H1 (cell line): ENCODE data around the gene UMODL1. TPM values are rescaled to one million over a fixed set of nuclear protein-coding genes. Genes with fewer than 3 reads are reported as not detected.
A peak's percentile ranks its signal among the peaks of the same experiment; 100 is the strongest.

Source experiments
- CTCF ChIA-PET: fragments of 300-600 bp; sonication (Branson Sonifier 250); formaldehyde crosslinking; loops from one replicate; lab custom pipeline; 2021; ENCODE audit not compliant: partially characterized antibody; lab: Charles Lee
- POLR2A ChIA-PET: fragments of 300-600 bp; sonication (Branson Sonifier 250); formaldehyde crosslinking; loops from one replicate; lab custom pipeline; 2021; ENCODE audit warnings: inconsistent platforms; ENCODE audit not compliant: partially characterized antibody; lab: Charles Lee
- DNase-seq, 2 experiments: peaks; one replicate each; pipeline versions ENCODE4 v3.0.0 to v3.0.0-alpha.2; 2010 to 2022; ENCODE audit warnings: low spot score in 2 of 2, low read depth in 1 of 2, mixed read lengths in 1 of 2
- FAIRE-seq: peaks from 2 replicates; lab custom pipeline; 2011; peaks lifted over from hg19 to GRCh38; lab: Jason Lieb, UNC
- H2AFZ ChIP-seq: 2 replicates; pipeline ENCODE4 v1.8.1; 2012; ENCODE audit warnings: low read length, inconsistent platforms
- H2AK5ac ChIP-seq: 2 replicates; pipeline ENCODE4 v1.6.1; 2013; ENCODE audit warnings: low read depth, low read length
- H2BK120ac ChIP-seq: replicated peaks from 2 replicates; pipeline ENCODE3; 2013; ENCODE audit warnings: low read depth, low read length, inconsistent platforms
- H2BK12ac ChIP-seq: 2 replicates; pipeline ENCODE4 v1.6.1; 2013; ENCODE audit warnings: low read depth, low read length
- H2BK15ac ChIP-seq: 2 replicates; pipeline ENCODE4 v1.6.1; 2013; ENCODE audit warnings: low read length
- H2BK20ac ChIP-seq: 2 replicates; pipeline ENCODE4 v1.6.1; 2013; ENCODE audit warnings: low read length
- H2BK5ac ChIP-seq: 2 replicates; pipeline ENCODE4 v1.6.1; 2013; ENCODE audit warnings: low read depth, low read length
- H3K14ac ChIP-seq: 2 replicates; pipeline ENCODE4 v1.6.1; 2013; ENCODE audit warnings: inconsistent platforms; ENCODE audit not compliant: insufficient read length
- H3K18ac ChIP-seq: 2 replicates; pipeline ENCODE4 v1.6.1; 2013; ENCODE audit warnings: low read length; ENCODE audit errors: extremely low read depth
- H3K23ac ChIP-seq: 2 replicates; pipeline ENCODE4 v1.6.1; 2013; ENCODE audit warnings: inconsistent platforms; ENCODE audit not compliant: insufficient read length
- H3K23me2 ChIP-seq: 2 replicates; pipeline ENCODE4 v1.6.1; 2013; ENCODE audit warnings: low read depth, low read length
- H3K27ac ChIP-seq: 2 replicates; pipeline ENCODE4 v1.6.1; 2011; ENCODE audit warnings: low read depth, low read length, inconsistent platforms
- H3K27me3 ChIP-seq, 4 experiments: replicated peaks in 1 of 4; 1 replicate in 1 of 4; 2 replicates in 3 of 4; pipeline versions ENCODE4 v1.6.1 to v1.8.1; 2011 to 2013; ENCODE audit warnings: low read length in 3 of 4, mild to moderate bottlenecking in 3 of 4, inconsistent platforms in 2 of 4, mixed read lengths in 2 of 4, moderate library complexity in 1 of 4; ENCODE audit not compliant: control insufficient read depth in 3 of 4, insufficient read depth in 3 of 4; ENCODE audit errors: extremely low read depth in 1 of 4
- H3K36me3 ChIP-seq, 4 experiments: 2 replicates each; pipeline versions ENCODE4 v1.6.1 to v1.8.1; 2011 to 2013; ENCODE audit warnings: mild to moderate bottlenecking in 4 of 4, low read length in 3 of 4, moderate library complexity in 2 of 4, control low read depth in 1 of 4, inconsistent platforms in 1 of 4; ENCODE audit not compliant: insufficient read depth in 4 of 4, control insufficient read depth in 2 of 4
- H3K4ac ChIP-seq: replicated peaks from 2 replicates; pipeline ENCODE3; 2013; ENCODE audit warnings: low read length, low read depth, mixed read lengths, inconsistent platforms; ENCODE audit not compliant: insufficient read length
- H3K4me1 ChIP-seq, 4 experiments: replicated peaks in 1 of 4; 1 replicate in 1 of 4; 2 replicates in 3 of 4; pipeline versions ENCODE4 v1.6.1 to v1.8.1; 2011 to 2013; ENCODE audit warnings: low read length in 3 of 4, inconsistent platforms in 2 of 4, mixed read lengths in 1 of 4; ENCODE audit not compliant: insufficient read depth in 4 of 4, control insufficient read depth in 3 of 4
- H3K4me2 ChIP-seq, 2 experiments: 2 replicates each; pipeline versions ENCODE4 v1.6.1 to v1.8.1; 2011 to 2013; ENCODE audit warnings: low read depth in 2 of 2, low read length in 2 of 2, control low read depth in 1 of 2, inconsistent platforms in 1 of 2, mild to moderate bottlenecking in 1 of 2; ENCODE audit not compliant: insufficient read depth in 1 of 2
- H3K4me3 ChIP-seq, 4 experiments: fragments of 200-600, 300-600 bp in 1 of 4; sonication (generic), shearing (Covaris generic), sonication (Bioruptor Twin) in 1 of 4; 2 replicates each; pipeline versions ENCODE4 v1.5.1 to v1.8.1; 2011 to 2016; ENCODE audit warnings: low read length in 4 of 4, low read depth in 3 of 4, control low read depth in 2 of 4, inconsistent platforms in 2 of 4, mild to moderate bottlenecking in 2 of 4, mixed read lengths in 1 of 4, moderate library complexity in 1 of 4; ENCODE audit not compliant: insufficient read depth in 2 of 4; ENCODE audit errors: extremely low read depth in 1 of 4
- H3K56ac ChIP-seq: replicated peaks from 2 replicates; pipeline ENCODE3; 2013; ENCODE audit warnings: low read depth, mild to moderate bottlenecking, mixed read lengths, low read length, inconsistent platforms; ENCODE audit not compliant: insufficient read length
- H3K79me1 ChIP-seq: 2 replicates; pipeline ENCODE4 v1.6.1; 2013; ENCODE audit warnings: low read depth, low read length, control low read depth
- H3K79me2 ChIP-seq, 2 experiments: 2 replicates each; pipeline versions ENCODE4 v1.6.1 to v1.8.1; 2012 to 2013; ENCODE audit warnings: low read length in 2 of 2, mild to moderate bottlenecking in 2 of 2, inconsistent platforms in 1 of 2; ENCODE audit not compliant: insufficient read depth in 2 of 2, control insufficient read depth in 1 of 2
- H3K9ac ChIP-seq, 4 experiments: replicated peaks in 1 of 4; 1 replicate in 1 of 4; 2 replicates in 3 of 4; pipeline versions ENCODE4 v1.6.1 to v1.8.1; 2011 to 2013; ENCODE audit warnings: low read depth in 3 of 4, low read length in 3 of 4, control low read depth in 2 of 4, mild to moderate bottlenecking in 2 of 4, moderate library complexity in 2 of 4, inconsistent platforms in 1 of 4; ENCODE audit errors: extremely low read depth in 1 of 4
- H3K9me3 ChIP-seq, 2 experiments: 2 replicates each; pipeline versions ENCODE4 v1.6.1 to v1.8.1; 2012 to 2013; ENCODE audit warnings: mild to moderate bottlenecking in 2 of 2, moderate library complexity in 2 of 2, control low read depth in 1 of 2, inconsistent platforms in 1 of 2, low read depth in 1 of 2, low read length in 1 of 2, mixed read lengths in 1 of 2; ENCODE audit not compliant: insufficient read depth in 2 of 2
- H4K20me1 ChIP-seq, 2 experiments: replicated peaks in 1 of 2; 2 replicates each; pipeline versions ENCODE3 to v1.8.1; 2011 to 2013; ENCODE audit warnings: inconsistent platforms in 2 of 2, low read length in 2 of 2, mild to moderate bottlenecking in 1 of 2; ENCODE audit not compliant: insufficient read depth in 2 of 2, control insufficient read depth in 1 of 2
- H4K5ac ChIP-seq: 2 replicates; pipeline ENCODE4 v1.6.1; 2013; ENCODE audit warnings: low read length, low read depth, mixed read lengths, inconsistent platforms; ENCODE audit not compliant: insufficient read length
- H4K8ac ChIP-seq: 2 replicates; pipeline ENCODE4 v1.8.0; 2013; ENCODE audit warnings: mild to moderate bottlenecking, moderate library complexity, low read length, inconsistent platforms; ENCODE audit not compliant: insufficient read depth; ENCODE audit errors: extremely low read depth
- H4K91ac ChIP-seq: replicated peaks from 2 replicates; pipeline ENCODE3; 2013; ENCODE audit warnings: low read length, mixed read lengths, inconsistent platforms; ENCODE audit not compliant: insufficient read length
- E2F6 ChIP-seq: IDR thresholded peaks from 2 replicates; pipeline ENCODE4 v1.6.1; 2012; ENCODE audit warnings: inconsistent platforms
- EGR1 ChIP-seq: IDR thresholded peaks from 2 replicates; pipeline ENCODE4 v1.6.1; 2011; ENCODE audit warnings: low read depth, low read length, borderline replicate concordance
- WGBS, 2 experiments: shearing (Covaris generic) in 1 of 2; methylation state at CpG; one replicate each; pipeline versions ENCODE4 v1.1.6 to v1.1.7; 2013 to 2015; ENCODE audit warnings: low lambda C conversion rate in 2 of 2, mixed read lengths in 2 of 2, inconsistent platforms in 1 of 2, low coverage in 1 of 2, missing lambda C conversion rate in 1 of 2; ENCODE audit not compliant: insufficient replicate concordance in 2 of 2, insufficient coverage in 1 of 2, insufficient read length in 1 of 2; ENCODE audit errors: extremely low coverage in 1 of 2, missing lambda C conversion rate in 1 of 2; 5-methylcytosine and 5-hydroxymethylcytosine counted together
- polyA plus RNA-seq, 7 experiments: library from polyadenylated mRNA; depleted of rRNA in 3 of 7; stranded (reverse) in 5 of 7; unstranded in 2 of 7; fragments of >200 nt in 5 of 7; fragments of 200-250 nt in 2 of 7; gene quantifications; 1 replicate in 5 of 7; 2 replicates in 1 of 7; 4 replicates in 1 of 7; pipeline versions ENCODE4 v1.2.1 to v1.2.3, GENCODE V29; 2011 to 2013; ENCODE audit warnings: missing spikeins in 2 of 7, mixed read lengths in 2 of 7
- total RNA-seq: library from RNA; stranded (reverse); fragmentation: NEBNext Ultra II Directional; extraction: Animal tissue kit (Norgen Biotek cat#: 25700); gene quantifications from 2 replicates; pipeline ENCODE4 v1.2.1, GENCODE V29; 2021

Gene UMODL1
- total and polyA plus RNA-seq, 2 of the 8 experiments (the other 6 are each of a cell fraction or from before 2014, with no cell fraction given), result not detected

- Histone ChIP-seq H2BK5ac (no peak overlapping the region), H2BK20ac (no peak overlapping the region), H4K5ac (no peak overlapping the region), H2AK5ac (no peak overlapping the region), H3K9me3 (no peaks in the 10 kb centered on the region), H3K23me2 (no peaks in the 10 kb centered on the region), H3K79me1 (no peaks in the 10 kb centered on the region), H3K27me3 (peaks cover 0 to 3% (median 1%) of the 10 kb centered on the region in 4 experiments; a peak in 1 of 7 replicates), H2BK15ac (no peak overlapping the region), H3K27ac (no peak overlapping the region), H2BK120ac (no peak overlapping the region), H3K4me1 (no peaks in the 10 kb centered on the region), H3K23ac (no peak overlapping the region), H2AFZ (no peak overlapping the region), H4K20me1 (no peaks in the 10 kb centered on the region), H3K36me3 (no peaks in the 10 kb centered on the region), H2BK12ac (no peak overlapping the region), H3K9ac (no peak overlapping the region), H3K56ac (no peak overlapping the region), H3K79me2 (no peaks in the 10 kb centered on the region), H3K4me3 (no peak overlapping the region), H3K18ac (no peak overlapping the region), H4K91ac (no peak overlapping the region), H4K8ac (no peak overlapping the region), H3K4ac (no peak overlapping the region), H3K4me2 (no peak overlapping the region), H3K14ac (no peak overlapping the region)
- DNase-seq (no peak), FAIRE-seq (no peak)
- ChIA-PET CTCF (interaction anchor here (0.8 to 1.6 kb wide), 5 partner anchors 9 to 67 kb away, joined by 3 to 5 read pairs (median 4); no protein-coding TSS in a partner anchor), POLR2A (no interaction called here)
- WGBS, 2 experiments, result 94% methylated on average over 21 of the region's 21 CpGs; no CpG with 5 or more reads in 1 of the 2 experiments
- TF ChIP-seq E2F6 (0 out of 2 replicates have a peak, but pooled peaks have one; percentile 16), EGR1 (no peak)
Observed at GRCh38 chr21:42191696-42192595, 120.8 kb downstream of the UMODL1 start.
